ENCODE data around the gene PLEKHH3. TPM values are rescaled to one million over a fixed set of nuclear protein-coding genes. Genes with fewer than 3 reads are reported as not detected.

PLEKHH3 gene
- total and polyA plus RNA-seq, 10 of the 15 experiments (the other 5 are each of a cell fraction or from before 2014, with no cell fraction given), result 0.31 to 38.0 (median 11.0) TPM

DNA sequence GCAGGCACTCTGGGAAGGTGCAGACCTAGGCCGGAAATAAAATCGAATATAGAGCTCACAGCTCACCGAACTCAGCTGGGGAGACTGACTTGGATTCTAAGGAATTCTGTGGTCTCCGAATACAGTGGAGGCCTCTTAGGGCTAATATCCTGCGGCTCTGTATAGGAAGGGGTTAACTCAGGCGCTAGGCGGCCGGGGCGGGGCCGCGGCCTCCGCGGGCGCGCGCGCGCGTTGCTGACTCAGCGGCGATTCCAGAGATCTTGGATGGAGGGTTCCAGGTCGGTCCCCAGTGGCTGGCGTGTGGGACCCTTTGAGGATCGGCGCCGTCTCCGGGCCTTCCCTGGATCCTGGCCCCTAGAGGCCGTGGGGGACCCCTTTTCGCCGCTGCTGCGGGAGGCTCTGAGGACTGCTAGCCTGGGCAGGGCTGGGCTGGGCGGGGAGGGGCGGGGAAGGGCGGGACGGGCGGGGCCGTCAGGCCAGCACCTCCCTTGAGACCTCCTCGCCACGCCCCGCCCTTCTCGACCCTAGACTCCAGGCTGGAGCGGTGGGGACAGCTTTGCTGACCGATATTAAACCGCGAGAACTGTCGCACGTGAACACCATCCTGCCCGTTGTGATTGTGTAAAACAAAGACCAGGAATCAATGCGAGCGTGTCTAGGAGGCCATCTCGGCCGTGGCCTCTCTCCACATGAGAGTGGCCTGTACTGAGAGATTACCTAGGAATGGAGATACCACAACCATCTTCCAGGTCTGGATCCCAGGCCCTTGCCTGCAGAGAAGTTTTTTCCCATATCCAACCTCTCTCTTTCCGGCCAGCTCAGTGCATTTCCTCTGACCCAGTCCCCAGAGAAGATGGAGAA, 1.4 kb upstream of the PLEKHH3 start (continued):
- no peak for TF ChIP-seq ELK1 (IDR thresholded peaks at IDR 0.05; ENCODE audit: low read depth, low read length)
- TF ChIP-seq RAD51 (IDR thresholded peaks at IDR 0.05), result no peak
- peak; percentile 73 for TF ChIP-seq MEF2B (IDR thresholded peaks at IDR 0.05; ENCODE audit: partially characterized antibody, poor library complexity, severe bottlenecking)
- TF ChIP-seq JUND (IDR thresholded peaks at IDR 0.05; ENCODE audit: low read depth, low read length), result no peak
- TF ChIP-seq GATAD2B (conservative IDR thresholded peaks at IDR 0.05; ENCODE audit: low read depth), result no peak; the same call in 1 of the 2 replicates
- TF ChIP-seq HDGF (IDR thresholded peaks at IDR 0.05), result no peak
- no peak for TF ChIP-seq POU2F2 (IDR thresholded peaks at IDR 0.05; ENCODE audit: borderline replicate concordance, low read depth, low read length)
- TF ChIP-seq, protein P1, sequence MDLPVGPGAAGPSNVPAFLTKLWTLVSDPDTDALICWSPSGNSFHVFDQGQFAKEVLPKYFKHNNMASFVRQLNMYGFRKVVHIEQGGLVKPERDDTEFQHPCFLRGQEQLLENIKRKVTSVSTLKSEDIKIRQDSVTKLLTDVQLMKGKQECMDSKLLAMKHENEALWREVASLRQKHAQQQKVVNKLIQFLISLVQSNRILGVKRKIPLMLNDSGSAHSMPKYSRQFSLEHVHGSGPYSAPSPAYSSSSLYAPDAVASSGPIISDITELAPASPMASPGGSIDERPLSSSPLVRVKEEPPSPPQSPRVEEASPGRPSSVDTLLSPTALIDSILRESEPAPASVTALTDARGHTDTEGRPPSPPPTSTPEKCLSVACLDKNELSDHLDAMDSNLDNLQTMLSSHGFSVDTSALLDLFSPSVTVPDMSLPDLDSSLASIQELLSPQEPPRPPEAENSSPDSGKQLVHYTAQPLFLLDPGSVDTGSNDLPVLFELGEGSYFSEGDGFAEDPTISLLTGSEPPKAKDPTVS (IDR thresholded peaks at IDR 0.05; ENCODE audit: low read depth, low read length), result no peak
- TF ChIP-seq, protein P2, sequence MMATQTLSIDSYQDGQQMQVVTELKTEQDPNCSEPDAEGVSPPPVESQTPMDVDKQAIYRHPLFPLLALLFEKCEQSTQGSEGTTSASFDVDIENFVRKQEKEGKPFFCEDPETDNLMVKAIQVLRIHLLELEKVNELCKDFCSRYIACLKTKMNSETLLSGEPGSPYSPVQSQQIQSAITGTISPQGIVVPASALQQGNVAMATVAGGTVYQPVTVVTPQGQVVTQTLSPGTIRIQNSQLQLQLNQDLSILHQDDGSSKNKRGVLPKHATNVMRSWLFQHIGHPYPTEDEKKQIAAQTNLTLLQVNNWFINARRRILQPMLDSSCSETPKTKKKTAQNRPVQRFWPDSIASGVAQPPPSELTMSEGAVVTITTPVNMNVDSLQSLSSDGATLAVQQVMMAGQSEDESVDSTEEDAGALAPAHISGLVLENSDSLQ (IDR thresholded peaks at IDR 0.05), result no peak
- TF ChIP-seq SREBF1 (IDR thresholded peaks at IDR 0.05; ENCODE audit: low read length), result no peak
- no peak for TF ChIP-seq ATF2 (IDR thresholded peaks at IDR 0.05; ENCODE audit: low read length)
- TF ChIP-seq, protein P3, sequence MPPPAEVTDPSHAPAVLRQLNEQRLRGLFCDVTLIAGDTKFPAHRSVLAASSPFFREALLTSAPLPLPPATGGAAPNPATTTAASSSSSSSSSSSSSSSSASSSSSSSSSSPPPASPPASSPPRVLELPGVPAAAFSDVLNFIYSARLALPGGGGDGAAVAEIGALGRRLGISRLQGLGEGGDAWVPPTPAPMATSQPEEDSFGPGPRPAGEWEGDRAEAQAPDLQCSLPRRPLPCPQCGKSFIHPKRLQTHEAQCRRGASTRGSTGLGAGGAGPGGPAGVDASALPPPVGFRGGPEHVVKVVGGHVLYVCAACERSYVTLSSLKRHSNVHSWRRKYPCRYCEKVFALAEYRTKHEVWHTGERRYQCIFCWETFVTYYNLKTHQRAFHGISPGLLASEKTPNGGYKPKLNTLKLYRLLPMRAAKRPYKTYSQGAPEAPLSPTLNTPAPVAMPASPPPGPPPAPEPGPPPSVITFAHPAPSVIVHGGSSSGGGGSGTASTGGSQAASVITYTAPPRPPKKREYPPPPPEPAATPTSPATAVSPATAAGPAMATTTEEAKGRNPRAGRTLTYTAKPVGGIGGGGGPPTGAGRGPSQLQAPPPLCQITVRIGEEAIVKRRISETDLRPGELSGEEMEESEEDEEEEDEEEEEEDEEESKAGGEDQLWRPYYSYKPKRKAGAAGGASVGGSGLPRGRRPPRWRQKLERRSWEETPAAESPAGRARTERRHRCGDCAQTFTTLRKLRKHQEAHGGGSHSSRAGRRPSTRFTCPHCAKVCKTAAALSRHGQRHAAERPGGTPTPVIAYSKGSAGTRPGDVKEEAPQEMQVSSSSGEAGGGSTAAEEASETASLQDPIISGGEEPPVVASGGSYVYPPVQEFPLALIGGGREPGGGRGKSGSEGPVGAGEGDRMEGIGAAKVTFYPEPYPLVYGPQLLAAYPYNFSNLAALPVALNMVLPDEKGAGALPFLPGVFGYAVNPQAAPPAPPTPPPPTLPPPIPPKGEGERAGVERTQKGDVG (CRISPR knock-in tag; IDR thresholded peaks at IDR 0.05), result no peak
- no peak for TF ChIP-seq CUX1 (IDR thresholded peaks at IDR 0.05; ENCODE audit: insufficient replicate concordance, low read depth, low read length)
- no peak for TF ChIP-seq EED (IDR thresholded peaks at IDR 0.05; ENCODE audit: low read depth)
- TF ChIP-seq ZSCAN29 (IDR thresholded peaks at IDR 0.05), result no peak
